ENCODE data around the gene CACNA2D3.

The CACNA2D3 gene

DNA sequence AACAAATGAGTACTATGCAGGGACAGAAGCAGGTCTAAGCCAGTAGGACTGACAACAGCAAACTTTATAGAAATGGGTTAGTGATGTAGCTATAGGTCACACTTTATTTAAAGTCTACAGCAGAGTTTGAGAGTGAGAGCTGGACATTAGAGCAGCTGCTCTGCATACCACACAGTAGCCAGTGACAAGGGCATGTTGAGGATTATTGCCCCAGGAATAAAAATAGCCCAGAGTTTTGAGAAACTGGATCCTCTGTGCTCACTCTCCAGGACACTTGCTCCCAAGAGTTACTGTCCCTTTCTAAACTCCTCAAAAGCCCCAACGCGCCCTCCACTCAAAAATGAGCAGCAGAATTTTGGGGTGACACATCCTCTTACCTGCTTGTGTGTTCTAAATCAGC, 784.4 kb downstream of the CACNA2D3 start:
- no peak for DNase-seq

GRCh38 chr3:54909191-54909590, 786.8 kb downstream of the CACNA2D3 start:
- DNase-seq = no peak

DNA sequence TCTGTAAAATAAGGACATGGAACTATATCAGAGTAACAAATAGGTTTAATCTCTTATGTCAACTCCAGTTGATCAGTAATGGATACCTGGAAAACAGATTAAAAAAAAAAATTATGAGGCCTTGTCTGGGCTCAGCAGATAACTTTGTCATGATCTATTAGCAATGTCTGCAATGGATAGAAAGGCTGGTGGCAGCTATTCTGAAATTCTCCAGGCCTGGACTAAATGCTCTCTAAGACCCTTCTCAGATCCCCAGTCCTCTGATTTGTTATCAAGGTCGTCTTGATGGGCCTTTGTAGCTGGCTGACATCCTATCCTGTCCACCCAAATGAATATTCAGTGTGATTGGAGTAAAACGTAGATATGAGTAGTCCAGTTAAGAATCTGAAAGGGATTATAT, 791.8 kb downstream of the CACNA2D3 start:
- DNase-seq = no peak

- no peak for DNase-seq
These were observed 792.8 kb downstream of the CACNA2D3 start for GRCh38 chr3:54915181-54915580.

DNA sequence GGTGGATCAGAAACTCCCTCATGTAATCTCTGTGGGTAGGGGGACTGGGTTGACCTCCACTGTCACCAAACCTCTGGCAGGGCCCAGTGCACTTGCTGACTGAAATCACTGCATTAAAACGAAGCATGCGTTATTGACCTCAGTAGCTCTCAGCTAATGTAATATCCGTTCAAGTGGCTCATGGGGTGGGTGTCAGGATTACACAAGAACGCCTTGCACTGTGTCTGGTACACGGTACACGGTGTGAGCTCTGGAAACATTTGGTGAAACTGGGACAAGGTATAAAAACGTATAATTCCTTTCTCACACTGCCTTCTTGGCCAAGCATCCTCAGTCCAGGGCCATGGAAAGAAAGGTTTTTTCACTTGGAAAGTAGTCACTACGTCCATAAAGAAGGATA, 793.6 kb downstream of the CACNA2D3 start:
- DNase-seq = no peak

- no peak for DNase-seq
These were observed 794.4 kb downstream of the CACNA2D3 start for GRCh38 chr3:54916732-54917131.

DNA sequence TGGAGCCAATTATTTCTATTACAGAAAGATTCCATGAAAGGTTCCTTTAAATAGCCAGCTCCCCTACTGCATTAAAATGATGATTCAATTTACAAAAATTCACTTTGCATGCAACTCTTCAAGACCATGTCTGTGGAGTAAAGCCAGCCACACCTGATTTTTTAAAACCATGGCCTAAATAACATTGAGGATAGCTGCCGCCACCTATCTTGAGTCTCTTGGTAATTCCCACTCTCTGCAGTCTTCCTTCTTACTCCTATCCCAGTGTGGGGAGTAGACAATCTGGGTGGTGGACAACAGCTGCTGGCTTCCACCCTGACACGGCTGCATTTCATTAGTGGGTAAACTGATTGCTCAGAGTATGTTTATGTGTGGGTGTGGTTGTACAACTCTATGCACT, 794.8 kb downstream of the CACNA2D3 start:
- DNase-seq = no peak

DNA sequence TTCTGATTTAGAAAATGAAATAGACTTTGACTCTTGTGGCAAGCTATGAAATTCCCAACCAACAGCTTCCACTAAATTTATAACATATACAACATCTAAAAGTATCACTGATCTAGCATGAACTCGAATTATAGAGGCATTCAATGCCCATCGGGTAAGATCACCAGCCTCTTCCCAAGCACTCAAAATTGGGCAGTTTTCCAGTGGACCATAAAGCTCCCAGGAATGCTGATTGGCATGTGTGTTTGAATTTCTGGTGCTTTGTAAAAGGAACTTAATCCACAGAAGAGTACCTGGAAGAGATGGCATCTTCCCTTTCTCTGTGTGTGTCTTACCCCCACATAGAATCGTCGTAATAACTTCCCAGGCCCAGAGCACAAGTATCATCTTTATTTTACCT, 795.5 kb downstream of the CACNA2D3 start:
- no peak for DNase-seq

- no peak for DNase-seq
These were observed 796.2 kb downstream of the CACNA2D3 start for GRCh38 chr3:54918516-54918915.

GRCh38 chr3:54928046-54928770, 805.9 kb downstream of the CACNA2D3 start, which contains the start of gene LRTM1:
LRTM1 (minus strand) TSS chr3:54928059; CDS start chr3:54927911, 148 bp downstream.
- no peak for DNase-seq

GRCh38 chr3:54931182-54931581, 808.8 kb downstream of the CACNA2D3 start:
- no peak for DNase-seq

DNA sequence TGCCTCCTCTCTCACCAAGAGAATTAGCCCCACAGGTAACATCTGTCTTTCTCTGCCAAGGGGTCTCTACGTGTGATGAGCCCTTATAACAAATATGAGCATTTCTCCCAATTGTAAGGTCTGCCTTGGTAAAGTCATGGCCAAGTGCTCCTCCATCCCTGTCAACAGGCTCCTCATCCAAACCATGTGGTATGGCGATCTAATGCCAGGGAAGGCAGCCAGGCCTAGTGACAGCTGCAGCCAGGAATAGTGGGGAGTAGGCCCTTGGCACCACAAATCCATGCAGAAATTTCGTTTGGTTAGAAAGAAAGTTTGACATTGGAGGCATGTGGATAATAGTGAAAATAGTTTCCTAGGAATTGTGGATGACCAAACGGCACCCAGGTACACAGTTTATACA, 810.3 kb downstream of the CACNA2D3 start:
- DNase-seq = no peak

- DNase-seq = no peak
These were observed 813.5 kb downstream of the CACNA2D3 start for GRCh38 chr3:54935869-54936268.

- DNase-seq = no peak
These were observed 814.2 kb downstream of the CACNA2D3 start for GRCh38 chr3:54936561-54936960.

DNA sequence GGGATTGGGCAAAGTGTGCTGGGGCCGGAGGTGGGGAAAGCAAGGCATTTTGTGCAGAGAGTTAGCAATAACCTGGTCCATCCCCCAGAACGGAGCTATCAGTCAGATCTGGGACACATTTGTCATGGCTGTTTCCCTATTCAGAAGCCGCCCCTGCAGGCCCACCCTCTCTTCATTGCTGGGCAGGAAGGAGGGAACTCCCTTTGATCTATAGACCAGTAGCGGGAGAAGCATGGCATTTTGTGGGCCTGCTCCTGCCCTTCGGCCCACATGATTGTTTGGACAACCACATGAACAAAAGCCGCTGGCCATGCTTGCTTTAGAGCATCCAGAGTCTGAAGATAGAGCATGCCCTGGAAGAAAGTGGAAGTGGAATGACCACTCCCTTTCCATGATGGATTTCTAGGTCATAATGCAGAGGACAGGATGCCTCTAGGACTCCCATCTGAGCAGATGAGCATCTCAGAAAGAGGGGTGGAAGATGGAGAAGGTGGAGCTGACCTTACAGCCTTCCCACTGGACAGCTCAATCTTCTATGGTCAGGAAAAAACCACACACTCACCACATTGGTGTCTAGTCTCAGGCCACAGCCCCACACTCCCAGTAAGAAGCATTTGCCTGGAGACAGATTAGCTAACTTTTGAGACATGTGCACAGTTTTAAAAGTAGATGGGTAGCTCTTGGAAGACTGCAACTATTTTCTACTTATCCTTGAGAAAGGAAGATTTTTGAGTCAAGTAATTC, 817.4 kb downstream of the CACNA2D3 start:
- DNase-seq = no peak

GRCh38 chr3:54940971-54941370, 818.6 kb downstream of the CACNA2D3 start:
- DNase-seq = no peak

- DNase-seq = no peak
These were observed 819.5 kb downstream of the CACNA2D3 start for GRCh38 chr3:54941690-54942362.

GRCh38 chr3:54949491-54950044, 827.2 kb downstream of the CACNA2D3 start:
- DNase-seq = no peak

DNA sequence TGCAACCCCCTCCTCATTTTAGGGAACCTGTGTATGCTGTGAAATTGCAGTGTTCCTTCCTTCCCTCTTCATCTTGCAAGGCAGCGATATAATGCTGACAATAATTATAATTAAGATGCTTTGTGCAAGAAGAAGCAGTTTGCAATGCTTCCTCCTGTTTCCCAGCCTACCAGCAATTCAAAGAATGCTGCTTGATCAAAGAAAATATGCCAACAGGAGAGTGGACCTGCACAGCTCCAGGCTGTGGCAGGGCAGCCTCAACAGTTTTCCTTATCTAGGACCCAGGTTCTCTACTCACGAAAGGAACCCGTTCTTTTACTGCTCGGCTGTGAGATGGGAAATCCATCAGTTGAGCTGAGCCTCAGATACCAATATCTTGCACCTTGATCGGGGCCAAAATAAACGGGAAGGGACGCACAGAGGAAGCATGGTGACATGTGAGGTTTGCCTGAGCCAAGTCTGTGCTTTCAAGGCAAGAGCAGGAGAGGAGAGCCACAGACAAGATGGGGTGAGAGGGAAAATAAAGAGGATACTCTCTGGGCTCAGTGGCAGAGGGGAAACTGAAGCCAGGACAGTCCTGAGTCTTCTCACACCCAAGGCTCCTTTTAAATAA, 828.1 kb downstream of the CACNA2D3 start:
- DNase-seq = no peak

- DNase-seq = no peak
These were observed 829.1 kb downstream of the CACNA2D3 start for GRCh38 chr3:54951405-54951804.

- DNase-seq = no peak
These were observed 831.7 kb downstream of the CACNA2D3 start for GRCh38 chr3:54954022-54954421.

- no peak for DNase-seq
These were observed 832.2 kb downstream of the CACNA2D3 start for GRCh38 chr3:54954521-54954920.

DNA sequence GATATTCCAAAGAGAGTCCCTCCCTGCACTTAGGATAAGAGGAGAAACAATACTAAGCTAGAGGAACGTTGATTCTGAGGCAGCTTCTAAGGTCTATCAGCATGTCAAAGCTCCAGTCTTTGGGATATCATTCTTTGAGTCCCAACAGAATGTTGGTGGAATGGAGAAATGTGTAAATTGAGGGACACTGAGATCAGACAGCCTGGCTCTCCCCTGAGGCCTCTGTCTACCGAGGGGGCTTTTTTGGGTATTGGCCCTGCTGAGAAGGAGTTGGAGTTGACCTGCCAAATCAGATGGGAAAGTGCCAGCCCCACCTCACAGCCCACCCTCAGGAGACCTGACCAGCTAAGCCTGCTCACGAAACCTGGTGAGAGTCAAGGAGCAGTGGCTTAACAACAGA, 833.1 kb downstream of the CACNA2D3 start:
- DNase-seq = no peak

All from activated CD4-positive, alpha-beta T cell treated with anti-CD3 and anti-CD28 coated beads, Interleukin-10, Interleukin-2, amounts not matched to agents 100 ng/mL and 50 ng/mL, durations not matched to agents 16 hours and 8 hours (primary cell).